Mesendoderm (in vitro differentiated cells): ENCODE data around the gene KCNK5.

Experiments used
- DNase-seq: peaks from one replicate; pipeline ENCODE4 v3.0.0; 2013
- H2AK5ac ChIP-seq: 2 replicates; pipeline ENCODE4 v1.6.1; 2013; ENCODE audit warnings: low read length, inconsistent platforms
- H2BK120ac ChIP-seq: 2 replicates; pipeline ENCODE4 v1.6.1; 2013; ENCODE audit warnings: low read depth, mild to moderate bottlenecking, low read length, moderate library complexity, mixed read lengths
- H2BK15ac ChIP-seq: replicated peaks from 2 replicates; pipeline ENCODE4 v1.6.1; 2013; ENCODE audit warnings: low read depth, mild to moderate bottlenecking, moderate library complexity
- H2BK5ac ChIP-seq: 2 replicates; pipeline ENCODE4 v1.6.1; 2013; ENCODE audit warnings: low read length, inconsistent platforms
- H3K18ac ChIP-seq: 2 replicates; pipeline ENCODE4 v1.6.1; 2013; ENCODE audit warnings: mild to moderate bottlenecking, low read length, mixed read lengths
- H3K23ac ChIP-seq: one replicate; pipeline ENCODE4 v1.6.1; 2013; ENCODE audit warnings: low read length
- H3K27ac ChIP-seq: 2 replicates; pipeline ENCODE4 v1.5.1; 2013; ENCODE audit warnings: low read depth, mild to moderate bottlenecking, inconsistent platforms, low read length, moderate library complexity
- H3K27me3 ChIP-seq: 2 replicates; pipeline ENCODE4 v1.6.1; 2013; ENCODE audit warnings: low read length, control low read depth, mild to moderate bottlenecking, inconsistent platforms; ENCODE audit not compliant: insufficient read depth, poor library complexity
- H3K36me3 ChIP-seq: 2 replicates; pipeline ENCODE4 v1.6.1; 2013; ENCODE audit warnings: low read length, inconsistent platforms; ENCODE audit not compliant: control insufficient read depth, insufficient read depth
- H3K4ac ChIP-seq: one replicate; pipeline ENCODE4 v1.6.1; 2013; ENCODE audit warnings: low read depth, mild to moderate bottlenecking, low read length, moderate library complexity
- H3K4me1 ChIP-seq: 2 replicates; pipeline ENCODE4 v1.6.1; 2013; ENCODE audit warnings: low read depth, low read length, inconsistent platforms; ENCODE audit not compliant: control insufficient read depth
- H3K4me2 ChIP-seq: 2 replicates; pipeline ENCODE4 v1.6.1; 2013; ENCODE audit warnings: low read length
- H3K4me3 ChIP-seq: 2 replicates; pipeline ENCODE4 v1.5.1; 2013; ENCODE audit warnings: mild to moderate bottlenecking, low read length
- H3K56ac ChIP-seq: one replicate; pipeline ENCODE4 v1.6.1; 2013; ENCODE audit warnings: low read length
- H3K79me1 ChIP-seq: 2 replicates; pipeline ENCODE4 v1.6.1; 2013; ENCODE audit warnings: low read length, inconsistent platforms
- H3K79me2 ChIP-seq: 2 replicates; pipeline ENCODE4 v1.6.1; 2013; ENCODE audit warnings: mild to moderate bottlenecking, low read length; ENCODE audit not compliant: control insufficient read depth, insufficient read depth
- H3K9ac ChIP-seq: 2 replicates; pipeline ENCODE4 v1.6.1; 2013; ENCODE audit warnings: low read length, inconsistent platforms
- H4K5ac ChIP-seq: one replicate; pipeline ENCODE4 v1.6.1; 2013; ENCODE audit warnings: low read length
- H4K8ac ChIP-seq: one replicate; pipeline ENCODE4 v1.6.1; 2013; ENCODE audit warnings: low read depth, mild to moderate bottlenecking, control low read depth, low read length, moderate library complexity
- WGBS: extraction: QIAGEN DNeasy Blood & Tissue Kit; methylation state at CpG from one replicate; pipeline ENCODE4 v1.1.7; 2013; ENCODE audit warnings: low lambda C conversion rate, missing lambda C conversion rate; ENCODE audit not compliant: insufficient coverage; ENCODE audit errors: extremely low coverage; 5-methylcytosine and 5-hydroxymethylcytosine counted together

Gene KCNK5

GRCh38 chr6:39203436-39204159, 25.7 kb downstream of the KCNK5 start:
- no peak overlapping the region for H3K4me3 ChIP-seq
- H2BK15ac ChIP-seq: no peak overlapping the region
- H2BK120ac ChIP-seq: no peak overlapping the region
- H3K27me3 ChIP-seq: no peaks in the 10 kb centered on the region
- H3K79me1 ChIP-seq: peaks cover 37% of the 10 kb centered on the region
- H3K4ac ChIP-seq: peak overlapping the region; percentile 37
- H3K23ac ChIP-seq: no peak overlapping the region
- H3K9ac ChIP-seq: no peak overlapping the region
- H2BK5ac ChIP-seq: no peak overlapping the region
- H4K8ac ChIP-seq: no peak overlapping the region
- no peak overlapping the region for H3K27ac ChIP-seq
- H3K4me2 ChIP-seq: no peak overlapping the region
- no peak overlapping the region for H4K5ac ChIP-seq
- no peak overlapping the region for H3K56ac ChIP-seq
- no peaks in the 10 kb centered on the region for H3K36me3 ChIP-seq
- peaks cover 25% of the 10 kb centered on the region for H3K4me1 ChIP-seq
- peaks cover 31% of the 10 kb centered on the region for H3K79me2 ChIP-seq
- DNase-seq: peak; percentile 68
- WGBS: no CpG with 5 or more reads among the region's 12 CpGs
- H3K18ac ChIP-seq: no peak overlapping the region
- H2AK5ac ChIP-seq: no peak overlapping the region

GRCh38 chr6:39202166-39202565, 27.1 kb downstream of the KCNK5 start:
- H2BK120ac ChIP-seq: no peak overlapping the region
- no peak overlapping the region for H3K4me2 ChIP-seq
- WGBS: no CpG with 5 or more reads among the region's 4 CpGs
- no peak overlapping the region for H2BK15ac ChIP-seq
- H3K4me3 ChIP-seq: no peak overlapping the region
- no peak overlapping the region for H3K23ac ChIP-seq
- H3K4ac ChIP-seq: no peak overlapping the region
- H3K18ac ChIP-seq: no peak overlapping the region
- no peak overlapping the region for H3K9ac ChIP-seq
- DNase-seq: no peak
- H3K79me1 ChIP-seq: peaks cover 39% of the 10 kb centered on the region
- no peak overlapping the region for H4K5ac ChIP-seq
- H2BK5ac ChIP-seq: no peak overlapping the region
- H2AK5ac ChIP-seq: no peak overlapping the region
- no peak overlapping the region for H4K8ac ChIP-seq
- H3K4me1 ChIP-seq: peaks cover 34% of the 10 kb centered on the region
- no peaks in the 10 kb centered on the region for H3K36me3 ChIP-seq
- H3K27ac ChIP-seq: no peak overlapping the region
- no peaks in the 10 kb centered on the region for H3K27me3 ChIP-seq
- no peak overlapping the region for H3K56ac ChIP-seq
- peaks cover 25% of the 10 kb centered on the region for H3K79me2 ChIP-seq

- no CpG with 5 or more reads among the region's 1 CpG for WGBS
- H4K5ac ChIP-seq: no peak overlapping the region
- H3K4me1 ChIP-seq: peaks cover 32% of the 10 kb centered on the region
Measured at GRCh38 chr6:39200498-39201020, 28.7 kb downstream of the KCNK5 start.

GRCh38 chr6:39199976-39200375, 29.3 kb downstream of the KCNK5 start:
- WGBS: no CpG with 5 or more reads among the region's 10 CpGs
- Histone ChIP-seq H3K79me2 (peaks cover 17% of the 10 kb centered on the region), H3K4me3 (no peak overlapping the region), H3K9ac (no peak overlapping the region), H4K8ac (no peak overlapping the region), H3K23ac (no peak overlapping the region), H3K36me3 (peaks cover under 1% of the 10 kb centered on the region), H3K27ac (no peak overlapping the region), H2BK15ac (no peak overlapping the region), H3K4me1 (peaks cover 29% of the 10 kb centered on the region), H3K18ac (no peak overlapping the region), H2BK120ac (no peak overlapping the region), H3K4me2 (no peak overlapping the region), H3K27me3 (no peaks in the 10 kb centered on the region), H3K56ac (no peak overlapping the region), H2AK5ac (no peak overlapping the region), H2BK5ac (no peak overlapping the region), H3K79me1 (peaks cover 29% of the 10 kb centered on the region), H3K4ac (no peak overlapping the region), H4K5ac (no peak overlapping the region)
- no peak for DNase-seq

More at GRCh38 chr6:39200498-39201020, 28.7 kb downstream of the KCNK5 start:
- no peak overlapping the region for H3K4ac ChIP-seq
- H3K23ac ChIP-seq: no peak overlapping the region
- no peak overlapping the region for H3K9ac ChIP-seq
- H3K56ac ChIP-seq: no peak overlapping the region
- no peak overlapping the region for H3K4me3 ChIP-seq
- no peaks in the 10 kb centered on the region for H3K27me3 ChIP-seq
- H3K27ac ChIP-seq: no peak overlapping the region
- DNase-seq: no peak
- H4K8ac ChIP-seq: no peak overlapping the region
- peaks cover 32% of the 10 kb centered on the region for H3K79me1 ChIP-seq
- H3K18ac ChIP-seq: no peak overlapping the region
- H2BK5ac ChIP-seq: no peak overlapping the region
- H2AK5ac ChIP-seq: no peak overlapping the region
- H2BK15ac ChIP-seq: no peak overlapping the region
- H3K4me2 ChIP-seq: no peak overlapping the region
- H3K79me2 ChIP-seq: peaks cover 19% of the 10 kb centered on the region
- H2BK120ac ChIP-seq: no peak overlapping the region
- no peaks in the 10 kb centered on the region for H3K36me3 ChIP-seq

- Histone ChIP-seq H3K23ac (no peak overlapping the region), H4K8ac (no peak overlapping the region), H3K79me2 (peaks cover 17% of the 10 kb centered on the region), H2BK5ac (no peak overlapping the region), H2BK120ac (no peak overlapping the region), H3K18ac (no peak overlapping the region), H3K79me1 (peaks cover 29% of the 10 kb centered on the region), H4K5ac (no peak overlapping the region), H3K9ac (no peak overlapping the region), H3K56ac (peak overlapping the region; percentile 10), H3K27ac (no peak overlapping the region), H2AK5ac (no peak overlapping the region), H3K4me2 (no peak overlapping the region), H3K27me3 (no peaks in the 10 kb centered on the region), H3K4me3 (no peak overlapping the region), H3K36me3 (peaks cover 2% of the 10 kb centered on the region), H3K4ac (no peak overlapping the region), H3K4me1 (peaks cover 27% of the 10 kb centered on the region), H2BK15ac (no peak overlapping the region)
- no CpG with 5 or more reads among the region's 7 CpGs for WGBS
- no peak for DNase-seq
Measured at GRCh38 chr6:39199231-39199940, 29.9 kb downstream of the KCNK5 start.
